Fibroblast of the aortic adventitia (primary cell): Measurements from ENCODE around the gene TUFM. TPM values are rescaled to one million over a fixed set of nuclear protein-coding genes. Genes with fewer than 3 reads are reported as not detected.
"Not testable (repeated sequence)": the region's sequence is repeated elsewhere in the genome, so short reads cannot be mapped to it uniquely, and the experiment has no call there.

ENCODE experiments used
- DNase-seq: peaks from one replicate; pipeline ENCODE4 v3.0.0-alpha.2; 2010; ENCODE audit warnings: low read depth
- H3K4me3 ChIP-seq: 2 replicates; pipeline ENCODE4 v1.5.1; 2011; ENCODE audit warnings: low read depth, mild to moderate bottlenecking, control low read depth, low read length, moderate library complexity
- small RNA-seq: library from RNA; depleted of rRNA; stranded (forward); fragments of <200 nt; gene quantifications from one replicate; pipeline ENCODE3, GENCODE V24; 2012
- total RNA-seq: library from RNA; depleted of rRNA; stranded (reverse); fragments of >200 nt; gene quantifications from 2 replicates; pipeline ENCODE4 v1.2.3, GENCODE V29; 2012; ENCODE audit warnings: low replicate concordance
- TF ChIP-seq, protein P1 (sequence below): IDR thresholded peaks from 2 replicates; pipeline ENCODE4 v1.5.1; 2011; ENCODE audit warnings: mild to moderate bottlenecking, low read length, control low read depth, inconsistent platforms; ENCODE audit not compliant: insufficient read depth

TUFM gene
- total RNA-seq, 1 donor: 74.6 TPM

DNA sequence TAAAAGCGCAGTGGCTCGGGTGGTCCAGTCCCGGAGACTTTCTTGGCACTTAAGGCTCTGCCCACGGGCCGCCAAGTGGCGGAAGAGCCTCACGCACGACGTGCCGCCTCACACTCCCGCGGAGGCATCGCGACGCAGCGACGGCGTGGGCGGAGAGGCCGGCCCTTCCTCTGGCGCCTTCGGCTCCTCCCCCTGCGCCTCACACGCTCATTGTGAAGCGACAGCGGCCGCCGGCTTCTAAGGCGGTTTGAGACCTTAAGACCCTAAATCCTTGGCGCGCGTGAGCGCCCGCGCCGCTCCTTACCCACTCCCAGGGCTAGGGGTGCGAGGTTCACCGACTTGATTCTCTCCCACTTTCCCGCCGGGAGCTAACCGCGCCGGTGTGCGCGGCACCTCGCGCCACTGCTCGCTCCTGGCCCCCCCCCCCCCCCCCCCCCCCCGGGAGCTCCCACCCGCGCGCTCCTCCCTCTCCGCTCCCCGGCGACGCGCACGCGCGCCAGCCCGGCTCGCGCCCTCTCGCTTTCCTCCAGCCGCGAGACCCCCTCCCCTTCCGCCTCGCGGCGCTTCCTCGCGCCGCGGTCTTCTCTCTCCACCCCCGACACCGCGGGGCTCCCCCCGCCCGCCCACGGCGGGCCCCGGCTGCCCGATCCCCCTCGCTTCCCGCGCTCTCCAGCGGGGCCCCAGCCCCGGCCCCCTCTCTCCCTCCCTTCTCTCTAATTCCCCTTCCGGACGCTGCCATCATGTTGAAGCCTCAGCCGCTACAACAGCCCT is 23.4 kb downstream of the TUFM start, which contains the start of gene ATXN2L:
ATXN2L (plus strand) TSS at position 480 of the 771 bp plus-strand sequence; CDS start at position 741, 261 bp downstream.
- TF ChIP-seq, protein P1, sequence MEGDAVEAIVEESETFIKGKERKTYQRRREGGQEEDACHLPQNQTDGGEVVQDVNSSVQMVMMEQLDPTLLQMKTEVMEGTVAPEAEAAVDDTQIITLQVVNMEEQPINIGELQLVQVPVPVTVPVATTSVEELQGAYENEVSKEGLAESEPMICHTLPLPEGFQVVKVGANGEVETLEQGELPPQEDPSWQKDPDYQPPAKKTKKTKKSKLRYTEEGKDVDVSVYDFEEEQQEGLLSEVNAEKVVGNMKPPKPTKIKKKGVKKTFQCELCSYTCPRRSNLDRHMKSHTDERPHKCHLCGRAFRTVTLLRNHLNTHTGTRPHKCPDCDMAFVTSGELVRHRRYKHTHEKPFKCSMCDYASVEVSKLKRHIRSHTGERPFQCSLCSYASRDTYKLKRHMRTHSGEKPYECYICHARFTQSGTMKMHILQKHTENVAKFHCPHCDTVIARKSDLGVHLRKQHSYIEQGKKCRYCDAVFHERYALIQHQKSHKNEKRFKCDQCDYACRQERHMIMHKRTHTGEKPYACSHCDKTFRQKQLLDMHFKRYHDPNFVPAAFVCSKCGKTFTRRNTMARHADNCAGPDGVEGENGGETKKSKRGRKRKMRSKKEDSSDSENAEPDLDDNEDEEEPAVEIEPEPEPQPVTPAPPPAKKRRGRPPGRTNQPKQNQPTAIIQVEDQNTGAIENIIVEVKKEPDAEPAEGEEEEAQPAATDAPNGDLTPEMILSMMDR: no peak
- peak; percentile 95 for DNase-seq
- H3K4me3 ChIP-seq: peak within 1 kb of the TSS; percentile 99

DNA sequence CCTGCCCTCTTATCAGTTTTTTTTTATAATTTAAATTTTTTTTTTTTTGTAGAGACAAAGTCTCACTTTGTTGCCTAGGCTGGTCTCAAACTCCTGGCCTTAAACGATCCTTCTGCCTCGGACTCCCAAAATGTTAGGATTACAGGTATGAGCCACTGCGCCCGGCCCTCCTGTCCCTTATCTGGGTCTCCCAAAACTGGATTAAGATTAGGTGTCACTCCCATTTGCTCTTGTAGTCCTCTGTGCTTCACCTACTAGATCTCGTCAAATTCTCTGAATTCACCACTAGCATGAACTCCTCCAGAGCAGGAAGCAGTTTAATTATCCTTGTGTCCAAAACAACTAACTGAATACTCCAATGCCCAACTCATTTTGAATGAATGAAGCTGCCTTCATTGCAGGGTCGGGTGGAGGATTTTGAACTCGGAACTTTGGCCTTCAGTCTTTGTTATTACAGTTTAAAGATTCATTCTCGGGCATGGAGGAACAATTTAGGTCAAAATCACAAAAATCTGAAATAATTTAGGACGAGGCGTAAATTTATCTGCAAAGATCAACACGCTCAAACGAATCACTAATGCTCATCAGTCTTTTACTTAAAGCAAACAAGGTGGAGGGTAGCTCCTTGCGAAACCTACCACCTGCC is 24.2 kb downstream of the TUFM start:
- TF ChIP-seq, protein P1: no peak
- peak overlapping the region; percentile 99 for H3K4me3 ChIP-seq
- DNase-seq: no peak

DNA sequence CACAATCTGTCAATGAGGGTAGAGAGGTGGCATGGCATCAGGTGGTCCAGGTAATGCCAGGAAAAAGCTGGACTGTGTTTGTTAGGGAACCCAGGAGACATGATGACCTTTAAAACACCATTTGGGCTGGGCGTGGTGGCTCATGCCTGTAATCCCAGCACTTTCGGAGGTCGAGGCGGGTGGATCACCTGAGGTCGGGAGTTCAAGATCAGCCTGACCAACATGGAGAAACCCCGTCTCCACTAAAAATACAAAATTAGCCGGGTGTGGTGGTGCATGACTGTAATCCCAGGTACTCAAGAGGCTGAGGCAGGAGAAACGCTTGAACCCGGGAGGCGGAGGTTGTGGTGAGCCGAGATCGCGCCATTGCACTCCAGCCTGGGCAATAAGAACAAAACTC is 25.6 kb downstream of the TUFM start:
- H3K4me3 ChIP-seq, DNase-seq: not testable (repeated sequence)

DNA sequence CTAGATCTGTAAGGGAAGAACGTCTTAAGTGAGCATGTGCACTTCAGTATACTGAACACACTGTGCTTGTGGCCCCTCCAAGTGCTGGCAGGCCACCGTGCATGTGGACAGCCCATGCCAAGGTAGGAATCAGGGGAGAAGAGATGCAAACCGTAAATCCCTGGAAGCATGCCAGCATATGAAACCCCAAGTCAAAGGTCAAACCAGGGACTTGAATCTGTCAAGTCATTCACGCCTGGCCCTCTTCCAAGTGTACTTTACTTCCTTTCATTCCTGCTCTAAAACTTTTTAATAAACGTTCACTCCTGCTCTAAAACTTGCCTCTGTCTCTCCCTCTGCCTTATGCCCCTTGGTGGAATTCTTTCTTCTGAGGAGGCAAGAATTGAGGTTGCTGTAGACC is 26.1 kb downstream of the TUFM start:
- DNase-seq: no peak
- H3K4me3 ChIP-seq: no peak overlapping the region
- TF ChIP-seq, protein P1: no peak

DNA sequence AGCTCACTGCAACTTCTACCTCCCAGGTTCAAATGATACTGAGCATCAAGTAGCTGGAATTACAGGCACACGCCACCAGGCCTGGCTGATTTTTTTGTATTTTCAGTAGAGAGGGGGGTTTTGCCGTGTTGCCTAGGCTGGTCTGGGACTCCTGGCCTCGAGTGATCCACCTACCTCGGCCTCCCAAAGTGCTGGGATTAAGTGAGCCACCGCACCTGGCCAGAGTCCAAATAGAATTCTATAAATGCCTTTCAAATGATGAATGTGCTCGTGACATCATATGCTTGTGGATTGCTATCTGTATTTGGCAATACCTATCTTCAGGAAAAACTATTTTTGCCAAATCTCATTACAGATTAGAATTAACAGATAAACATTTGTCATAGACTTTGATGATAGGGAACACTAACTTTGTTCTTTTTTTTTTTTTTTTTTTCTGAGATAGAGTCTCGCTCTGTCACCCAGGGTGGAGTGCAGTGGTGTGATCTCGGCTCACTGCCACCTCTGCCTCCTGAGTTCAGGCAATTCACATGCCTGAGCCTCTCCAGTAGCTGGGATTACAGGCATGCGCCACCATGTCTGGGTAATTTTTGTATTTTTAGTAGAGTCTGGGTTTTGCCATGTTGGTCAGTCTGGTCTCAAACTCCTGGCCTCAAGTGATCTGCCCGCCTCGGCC is 38.6 kb downstream of the TUFM start:
- DNase-seq: not testable (repeated sequence)

DNA sequence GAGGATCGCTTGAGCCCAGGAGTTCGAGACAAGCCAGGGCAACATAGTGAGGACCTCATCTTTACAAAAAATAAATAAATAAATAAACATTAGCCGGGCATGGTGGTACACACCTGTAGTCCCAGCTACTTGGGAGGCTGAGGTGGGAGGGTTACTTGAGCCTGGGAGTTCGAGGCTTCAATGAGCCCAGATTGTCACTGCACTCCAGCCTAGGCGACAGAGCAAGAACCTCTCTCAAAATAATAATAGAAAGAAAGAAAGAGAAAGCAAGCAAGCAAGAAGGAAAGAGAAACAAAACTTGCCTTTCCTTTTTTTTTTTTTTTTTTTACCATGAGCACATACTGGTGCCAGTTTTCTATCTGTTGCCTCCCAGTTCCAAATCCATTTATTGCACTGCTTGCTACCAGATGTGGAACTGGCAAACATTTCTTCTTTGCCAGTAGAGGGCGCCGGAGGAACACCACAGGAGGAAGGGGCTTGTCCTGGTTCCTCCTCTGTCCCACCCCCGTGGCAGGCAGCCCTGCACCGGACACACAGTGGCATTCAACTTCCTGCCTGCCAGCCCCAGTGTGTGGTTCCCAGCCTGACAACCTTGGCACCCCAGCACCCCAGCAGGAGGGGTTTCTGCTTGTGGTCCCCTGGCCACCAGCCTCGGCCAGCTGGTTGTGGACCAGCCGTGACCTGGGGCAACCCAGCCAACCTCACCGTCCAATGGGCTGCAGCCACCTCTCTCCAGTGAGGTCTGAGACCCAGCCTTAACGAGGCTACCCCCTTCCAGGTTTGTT is 43.7 kb downstream of the TUFM start:
- peak; percentile 91 for DNase-seq
- not testable (repeated sequence) for H3K4me3 ChIP-seq
- TF ChIP-seq, protein P1: peak; percentile 60

More for the DNA sequence above, 38.6 kb downstream of the TUFM start:
- not testable (repeated sequence) for H3K4me3 ChIP-seq

Small RNA genes within 50 kb of the gene (small RNA-seq; reads per million reads assigned to genes)
- gene RF00416: not detected

Other genes with a start within 250 kb of the TUFM start
- gene SULT1A2, start 249.3 kb downstream of the TUFM start, total RNA-seq: 3.3 TPM in 1 of 2 replicates, not detected in the other
- 0.27 and 24.9 TPM in 2 replicates for gene SULT1A1, start 236.3 kb downstream of the TUFM start, total RNA-seq
- gene NPIPB8, start 208.3 kb downstream of the TUFM start, total RNA-seq: 0.09 and 1.3 TPM in 2 replicates
- 93.4 and 1,370 TPM in 2 replicates for gene EIF3C, start 134.9 kb downstream of the TUFM start, total RNA-seq
- 5.0 TPM in 1 of 2 replicates, not detected in the other for gene NPIPB9, start 94.6 kb downstream of the TUFM start, total RNA-seq
- 45.5 and 69.8 TPM in 2 replicates for gene ATXN2L, start 23.3 kb downstream of the TUFM start, total RNA-seq
- 9.0 and 13.1 TPM in 2 replicates for gene SH2B1, start 17.5 kb upstream of the TUFM start, total RNA-seq
- gene ATP2A1, start 32.1 kb upstream of the TUFM start, total RNA-seq: 0.18 TPM in 1 of 2 replicates, not detected in the other
- 27.4 and 30.4 TPM in 2 replicates for gene RABEP2, start 78.9 kb upstream of the TUFM start, total RNA-seq
- 0.33 TPM in 1 of 2 replicates, not detected in the other for gene CD19, start 85.6 kb upstream of the TUFM start, total RNA-seq
- gene NFATC2IP, start 104.6 kb upstream of the TUFM start, total RNA-seq: 22.1 and 59.2 TPM in 2 replicates
- gene SPNS1, start 128.4 kb upstream of the TUFM start, total RNA-seq: 27.1 and 85.8 TPM in 2 replicates
- 1.1 and 1.9 TPM in 2 replicates for gene LAT, start 138.7 kb upstream of the TUFM start, total RNA-seq